GM18873 (cell line): Measurements from ENCODE around the gene NDC1.
A peak's percentile ranks its signal among the peaks of the same experiment; 100 is the strongest.
"Not testable (repeated sequence)": the region's sequence is repeated elsewhere in the genome, so short reads cannot be mapped to it uniquely, and the experiment has no call there.

Experiments
- ATAC-seq: cut with Tn5 transposase; IDR thresholded peaks from one replicate; pipeline ENCODE4 v1.9.1; 2021; ENCODE audit warnings: mild to moderate bottlenecking, moderate library complexity, moderate number of reproducible peaks; ENCODE audit not compliant: unreplicated experiment, low FRiP score

Gene NDC1

GRCh38 chr1:53837924-53838653 lies at the start of gene NDC1:
Gene NDC1 (minus strand): TSS chr1:53838296. CDS start chr1:53838261, 35 bp downstream.
- peak; percentile 82 for ATAC-seq

- not testable (repeated sequence) for ATAC-seq
Observed at GRCh38 chr1:53883600-53883999, 45.5 kb upstream of the NDC1 start.

GRCh38 chr1:53881853-53882252 lies 43.8 kb upstream of the NDC1 start:
- ATAC-seq: not testable (repeated sequence)

- ATAC-seq: no peak
Observed at GRCh38 chr1:53878492-53879105, 40.5 kb upstream of the NDC1 start.

- ATAC-seq: not testable (repeated sequence)
Observed at GRCh38 chr1:53875150-53875549, 37.1 kb upstream of the NDC1 start.

GRCh38 chr1:53871773-53872484 lies 33.8 kb upstream of the NDC1 start:
- no peak for ATAC-seq

GRCh38 chr1:53871221-53871620 lies 33.1 kb upstream of the NDC1 start:
- no peak for ATAC-seq

GRCh38 chr1:53869454-53870117 lies 31.5 kb upstream of the NDC1 start:
- no peak for ATAC-seq

GRCh38 chr1:53868565-53868964 lies 30.5 kb upstream of the NDC1 start:
- ATAC-seq: no peak

- ATAC-seq: no peak
Observed at GRCh38 chr1:53862507-53862906, 24.4 kb upstream of the NDC1 start.

- no peak for ATAC-seq
Observed at GRCh38 chr1:53860967-53861411, 22.9 kb upstream of the NDC1 start.

- ATAC-seq: no peak
Observed at GRCh38 chr1:53851571-53852285, 13.6 kb upstream of the NDC1 start.

- no peak for ATAC-seq
Observed at GRCh38 chr1:53850082-53850673, 12.1 kb upstream of the NDC1 start.

GRCh38 chr1:53847980-53848379 lies 9.9 kb upstream of the NDC1 start:
- ATAC-seq: no peak

- ATAC-seq: no peak
Observed at GRCh38 chr1:53842347-53842746, 4.3 kb upstream of the NDC1 start.

GRCh38 chr1:53838654-53838974 lies 518 bp upstream of the NDC1 start:
- ATAC-seq: no peak

- ATAC-seq: no peak
Observed at GRCh38 chr1:53837646-53837923, 511 bp downstream of the NDC1 start.

- ATAC-seq: no peak
Observed at GRCh38 chr1:53835491-53835890, 2.6 kb downstream of the NDC1 start.

GRCh38 chr1:53834776-53835175 lies 3.3 kb downstream of the NDC1 start:
- no peak for ATAC-seq

GRCh38 chr1:53833393-53833792 lies 4.7 kb downstream of the NDC1 start:
- ATAC-seq: no peak
